ENCODE measurements around the gene OAS2.

Gene OAS2

DNA sequence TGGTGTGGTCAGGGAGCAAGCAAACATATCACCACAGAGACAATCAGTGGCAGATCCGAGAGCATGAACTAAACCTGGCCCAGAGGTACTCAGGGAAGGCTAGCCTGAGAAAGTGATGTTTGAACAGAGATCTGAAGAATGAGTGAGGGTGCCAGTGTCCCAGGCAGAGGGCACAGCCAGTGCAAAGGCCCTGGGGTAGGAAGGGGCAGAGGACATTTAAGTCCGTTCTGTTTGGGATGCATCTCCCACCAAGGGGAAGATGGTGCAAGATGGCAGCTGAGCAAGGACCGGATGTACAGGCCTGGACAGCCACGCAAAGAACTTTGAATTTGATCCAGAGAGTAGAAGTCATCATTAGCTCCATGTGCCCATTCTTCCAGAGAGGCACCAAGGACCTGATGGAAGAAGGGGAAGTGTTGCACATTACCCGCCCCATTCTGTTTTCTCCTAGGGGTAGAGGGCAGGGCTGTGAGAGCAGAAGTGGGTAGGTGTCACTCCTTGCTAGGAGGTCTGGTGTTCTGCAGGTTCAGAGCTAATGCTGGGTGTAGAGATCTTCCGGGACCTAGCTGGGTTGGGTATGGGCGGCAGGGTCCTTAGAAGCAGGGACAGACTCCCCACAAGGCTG is 82.1 kb downstream of the OAS2 start:
- DNase-seq (ENCODE audit: low read depth), result no peak
- TF ChIP-seq, protein P1, sequence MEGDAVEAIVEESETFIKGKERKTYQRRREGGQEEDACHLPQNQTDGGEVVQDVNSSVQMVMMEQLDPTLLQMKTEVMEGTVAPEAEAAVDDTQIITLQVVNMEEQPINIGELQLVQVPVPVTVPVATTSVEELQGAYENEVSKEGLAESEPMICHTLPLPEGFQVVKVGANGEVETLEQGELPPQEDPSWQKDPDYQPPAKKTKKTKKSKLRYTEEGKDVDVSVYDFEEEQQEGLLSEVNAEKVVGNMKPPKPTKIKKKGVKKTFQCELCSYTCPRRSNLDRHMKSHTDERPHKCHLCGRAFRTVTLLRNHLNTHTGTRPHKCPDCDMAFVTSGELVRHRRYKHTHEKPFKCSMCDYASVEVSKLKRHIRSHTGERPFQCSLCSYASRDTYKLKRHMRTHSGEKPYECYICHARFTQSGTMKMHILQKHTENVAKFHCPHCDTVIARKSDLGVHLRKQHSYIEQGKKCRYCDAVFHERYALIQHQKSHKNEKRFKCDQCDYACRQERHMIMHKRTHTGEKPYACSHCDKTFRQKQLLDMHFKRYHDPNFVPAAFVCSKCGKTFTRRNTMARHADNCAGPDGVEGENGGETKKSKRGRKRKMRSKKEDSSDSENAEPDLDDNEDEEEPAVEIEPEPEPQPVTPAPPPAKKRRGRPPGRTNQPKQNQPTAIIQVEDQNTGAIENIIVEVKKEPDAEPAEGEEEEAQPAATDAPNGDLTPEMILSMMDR (IDR thresholded peaks at IDR 0.05; ENCODE audit: insufficient read depth, low read depth, low read length, missing control alignments), result no peak
- no peak overlapping the region for H3K4me3 ChIP-seq (ENCODE audit: low read depth, low read length)

DNA sequence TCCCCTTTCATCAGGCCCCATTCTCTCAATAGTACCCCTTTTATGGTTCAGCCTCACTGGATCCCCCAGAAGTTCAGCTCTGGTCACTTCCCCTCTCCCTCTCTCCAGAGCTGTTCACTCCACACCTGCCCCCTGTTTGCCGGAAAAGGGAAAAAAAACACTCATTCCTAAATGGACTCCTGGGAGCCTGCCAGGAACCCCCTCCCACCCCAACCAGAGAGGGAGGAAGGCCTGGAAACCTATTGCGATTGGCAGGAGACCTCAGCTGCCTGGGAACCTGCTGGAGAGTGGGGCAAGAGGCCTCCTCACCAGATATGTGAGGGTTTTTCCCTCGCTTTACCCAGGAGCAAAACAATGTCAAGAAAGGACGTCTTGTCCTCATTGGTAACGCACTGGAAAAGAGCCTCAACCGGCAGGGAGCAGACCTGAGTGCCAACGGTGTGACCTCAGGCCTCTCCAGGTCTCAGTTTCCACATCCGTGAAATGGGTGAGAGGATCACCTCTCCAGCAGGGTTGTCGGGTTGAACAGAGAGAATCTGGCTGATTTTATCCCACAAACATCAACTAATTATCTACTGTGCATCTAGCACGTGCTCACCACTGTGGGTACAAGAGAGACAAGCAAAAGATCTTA is 82.9 kb downstream of the OAS2 start:
- no peak for DNase-seq (ENCODE audit: low read depth)
- H3K4me3 ChIP-seq (ENCODE audit: low read depth, low read length), result no peak overlapping the region
- TF ChIP-seq, protein P1 (IDR thresholded peaks at IDR 0.05; ENCODE audit: insufficient read depth, low read depth, low read length, missing control alignments), result no peak

Measured in GM12865 (cell line).